Loucy (cell line): ENCODE data around the gene SCYL1.

Experiments
- CTCF ChIP-seq: fragments of 200-600 bp; sonication (generic); conservative IDR thresholded peaks from 2 replicates; pipeline ENCODE4 v1.5.1; 2014; ENCODE audit warnings: mild to moderate bottlenecking, antibody characterized with exemption, low read length
- EZH2phosphoT487 ChIP-seq: fragments of 200-600 bp; IDR thresholded peaks from 2 replicates; pipeline ENCODE4 v1.6.1; 2018; ENCODE audit warnings: antibody characterized with exemption, mild to moderate bottlenecking, moderate library complexity, borderline replicate concordance

- TF ChIP-seq CTCF (no peak), EZH2phosphoT487 (no peak)
Measured at GRCh38 chr11:65500387-65501185, 24.3 kb upstream of the SCYL1 start.
